Measurements from ENCODE around the gene CXorf58. TPM values are rescaled to one million over a fixed set of nuclear protein-coding genes. Genes with fewer than 3 reads are reported as not detected.

The CXorf58 gene
- total RNA-seq, 1 experiment from 2014 or later: not detected

DNA sequence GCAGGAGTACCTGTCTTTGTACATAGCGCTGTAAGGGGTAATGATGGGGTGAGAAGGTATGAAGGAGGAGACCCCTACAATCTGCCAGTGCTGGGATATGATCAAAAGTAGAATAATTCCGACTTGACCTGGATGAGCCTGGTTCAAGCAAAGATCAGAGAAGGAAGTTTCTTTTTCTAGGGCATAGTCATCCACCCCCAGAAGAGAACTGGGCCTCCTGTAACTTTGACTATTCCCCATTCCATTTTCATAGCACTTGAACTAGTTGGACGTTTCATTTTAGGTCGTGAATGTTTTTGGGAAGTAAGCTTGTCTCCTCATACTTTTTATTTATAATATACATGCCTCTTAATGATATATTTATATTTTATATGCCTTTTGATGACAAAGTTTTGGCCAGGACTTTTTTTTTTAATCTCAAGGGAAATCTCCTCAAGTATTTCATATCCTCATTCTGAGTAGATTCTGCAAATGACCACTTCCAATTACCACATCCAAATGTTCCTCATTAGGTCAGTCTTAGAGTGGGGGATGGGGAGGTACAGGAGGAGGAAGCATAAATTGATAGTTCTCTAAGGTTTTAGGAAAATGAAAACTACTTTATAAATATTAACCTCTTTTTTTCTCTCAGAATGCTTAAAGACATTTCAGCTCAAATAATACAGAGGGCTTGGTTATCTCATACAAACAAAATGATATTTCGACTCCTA is 3.5 kb downstream of the CXorf58 start:
- no peak overlapping the region for H3K9ac ChIP-seq (ENCODE audit: low read length)
- DNase-seq (ENCODE audit: low read depth, low spot score) (no peak), ATAC-seq (no peak)
- no peaks in the 10 kb centered on the region for H3K9me3 ChIP-seq (ENCODE audit: control insufficient read depth in 1 of 2, insufficient read depth in 1 of 2, low read depth in 1 of 2, low read length in 2 of 2)
- POLR2A ChIA-PET: no interaction called here
- CTCF ChIA-PET: no interaction called here
- H2AFZ ChIP-seq (ENCODE audit: low read depth, low read length, poor library complexity, severe bottlenecking): no peak overlapping the region
- no peak for TF ChIP-seq CBX3 (IDR thresholded peaks at IDR 0.05; ENCODE audit: low read depth)
- TF ChIP-seq, protein P1, sequence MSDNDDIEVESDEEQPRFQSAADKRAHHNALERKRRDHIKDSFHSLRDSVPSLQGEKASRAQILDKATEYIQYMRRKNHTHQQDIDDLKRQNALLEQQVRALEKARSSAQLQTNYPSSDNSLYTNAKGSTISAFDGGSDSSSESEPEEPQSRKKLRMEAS (IDR thresholded peaks at IDR 0.05): no peak
- TF ChIP-seq, protein P2, sequence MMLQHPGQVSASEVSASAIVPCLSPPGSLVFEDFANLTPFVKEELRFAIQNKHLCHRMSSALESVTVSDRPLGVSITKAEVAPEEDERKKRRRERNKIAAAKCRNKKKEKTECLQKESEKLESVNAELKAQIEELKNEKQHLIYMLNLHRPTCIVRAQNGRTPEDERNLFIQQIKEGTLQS (IDR thresholded peaks at IDR 0.05): no peak
- no peak for TF ChIP-seq ELF1 (IDR thresholded peaks at IDR 0.05; ENCODE audit: borderline replicate concordance, low read depth)
- no peaks in the 10 kb centered on the region for H3K27me3 ChIP-seq (ENCODE audit: insufficient read depth, low read length)
- H3K36me3 ChIP-seq (ENCODE audit: control insufficient read depth in 1 of 2, insufficient read depth in 2 of 2, low read length in 2 of 2): no peaks in the 10 kb centered on the region
- intact Hi-C loops (cut with micrococcal nuclease): no loop called here
- no peak overlapping the region for H3K4me2 ChIP-seq (ENCODE audit: low read length)
- H3K4me3 ChIP-seq (replicated peaks in 1 of 2; ENCODE audit: low read depth in 1 of 2, low read length in 2 of 2): no peak overlapping the region
- H3K9me2 ChIP-seq (ENCODE audit: insufficient read depth): no peaks in the 10 kb centered on the region
- peaks cover 0 to 10% of the 10 kb centered on the region in 2 experiments; a peak in 2 of 4 replicates for H3K4me1 ChIP-seq (ENCODE audit: control insufficient read depth in 1 of 2, insufficient read depth in 2 of 2, low read length in 2 of 2)
- no peaks in the 10 kb centered on the region for H4K20me1 ChIP-seq (ENCODE audit: insufficient read depth)
- H3K79me2 ChIP-seq (ENCODE audit: insufficient read depth, low read length): peaks cover 10% of the 10 kb centered on the region; the same call in 1 of the 2 replicates
- RAD21 ChIA-PET (ENCODE audit: low non-redundant PET in 1 of 2, low total read pairs in 2 of 2, uncharacterized antibody in 2 of 2, unreplicated experiment in 2 of 2): no interaction called here
- no TSS peak for BruUV-seq (replicated peaks)
- H3K27ac ChIP-seq (ENCODE audit: low read depth, low read length): no peak overlapping the region

DNA sequence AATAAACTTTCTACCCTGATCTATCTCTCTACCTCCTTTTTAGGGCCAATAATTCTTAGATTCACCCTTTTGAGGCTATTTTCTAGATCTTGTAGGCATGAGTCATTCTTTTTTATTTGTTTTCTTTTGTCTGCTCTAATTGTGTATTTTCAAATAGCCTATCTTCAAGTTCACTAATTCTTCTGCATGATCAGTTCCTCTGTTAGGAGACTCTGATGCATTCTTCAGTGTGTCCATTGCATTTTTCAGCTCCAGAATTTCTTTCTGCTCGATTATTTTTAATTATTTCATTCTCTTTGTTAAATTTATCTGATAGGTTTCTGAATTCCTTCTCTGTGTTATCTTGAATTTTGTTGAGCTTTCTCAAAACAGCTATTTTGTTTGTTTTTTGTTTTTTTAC is 11.3 kb downstream of the CXorf58 start:
- DNase-seq (ENCODE audit: low read depth, low spot score) (no peak), ATAC-seq (no peak)
- BruUV-seq (replicated peaks): no TSS peak
- no peaks in the 10 kb centered on the region for H3K9me2 ChIP-seq (ENCODE audit: insufficient read depth)
- H4K20me1 ChIP-seq (ENCODE audit: insufficient read depth): no peaks in the 10 kb centered on the region
- intact Hi-C loops (cut with micrococcal nuclease): no loop called here
- no peaks in the 10 kb centered on the region for H3K4me1 ChIP-seq (ENCODE audit: control insufficient read depth in 1 of 2, insufficient read depth in 2 of 2, low read length in 2 of 2)
- no peaks in the 10 kb centered on the region for H3K36me3 ChIP-seq (ENCODE audit: control insufficient read depth in 1 of 2, insufficient read depth in 2 of 2, low read length in 2 of 2)
- H3K79me2 ChIP-seq (ENCODE audit: insufficient read depth, low read length): no peaks in the 10 kb centered on the region
- H2AFZ ChIP-seq (ENCODE audit: low read depth, low read length, poor library complexity, severe bottlenecking): no peak overlapping the region
- no peak overlapping the region for H3K27ac ChIP-seq (ENCODE audit: low read depth, low read length)
- ChIA-PET RAD21 (ENCODE audit: low non-redundant PET in 1 of 2, low total read pairs in 2 of 2, uncharacterized antibody in 2 of 2, unreplicated experiment in 2 of 2) (no interaction called here), POLR2A (no interaction called here), CTCF (no interaction called here)
- H3K4me2 ChIP-seq (ENCODE audit: low read length): no peak overlapping the region
- no peak overlapping the region for H3K9ac ChIP-seq (ENCODE audit: low read length)
- no peak overlapping the region for H3K4me3 ChIP-seq (replicated peaks in 1 of 2; ENCODE audit: low read depth in 1 of 2, low read length in 2 of 2)
- no peaks in the 10 kb centered on the region for H3K9me3 ChIP-seq (ENCODE audit: control insufficient read depth in 1 of 2, insufficient read depth in 1 of 2, low read depth in 1 of 2, low read length in 2 of 2)
- no peaks in the 10 kb centered on the region for H3K27me3 ChIP-seq (ENCODE audit: insufficient read depth, low read length)
- no peak for TF ChIP-seq JUND (IDR thresholded peaks at IDR 0.05)
- TF ChIP-seq, protein P2 (IDR thresholded peaks at IDR 0.05): no peak
- TF ChIP-seq, protein P1 (IDR thresholded peaks at IDR 0.05): no peak
- TF ChIP-seq, protein P3, sequence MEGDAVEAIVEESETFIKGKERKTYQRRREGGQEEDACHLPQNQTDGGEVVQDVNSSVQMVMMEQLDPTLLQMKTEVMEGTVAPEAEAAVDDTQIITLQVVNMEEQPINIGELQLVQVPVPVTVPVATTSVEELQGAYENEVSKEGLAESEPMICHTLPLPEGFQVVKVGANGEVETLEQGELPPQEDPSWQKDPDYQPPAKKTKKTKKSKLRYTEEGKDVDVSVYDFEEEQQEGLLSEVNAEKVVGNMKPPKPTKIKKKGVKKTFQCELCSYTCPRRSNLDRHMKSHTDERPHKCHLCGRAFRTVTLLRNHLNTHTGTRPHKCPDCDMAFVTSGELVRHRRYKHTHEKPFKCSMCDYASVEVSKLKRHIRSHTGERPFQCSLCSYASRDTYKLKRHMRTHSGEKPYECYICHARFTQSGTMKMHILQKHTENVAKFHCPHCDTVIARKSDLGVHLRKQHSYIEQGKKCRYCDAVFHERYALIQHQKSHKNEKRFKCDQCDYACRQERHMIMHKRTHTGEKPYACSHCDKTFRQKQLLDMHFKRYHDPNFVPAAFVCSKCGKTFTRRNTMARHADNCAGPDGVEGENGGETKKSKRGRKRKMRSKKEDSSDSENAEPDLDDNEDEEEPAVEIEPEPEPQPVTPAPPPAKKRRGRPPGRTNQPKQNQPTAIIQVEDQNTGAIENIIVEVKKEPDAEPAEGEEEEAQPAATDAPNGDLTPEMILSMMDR (IDR thresholded peaks at IDR 0.05 in 2 of 3, conservative IDR thresholded peaks at IDR 0.05 in 1 of 3; ENCODE audit: borderline replicate concordance in 1 of 3, insufficient read depth in 1 of 3, low read depth in 2 of 3, low read length in 2 of 3): no peak
- TF ChIP-seq EZH2phosphoT487 (IDR thresholded peaks at IDR 0.05; ENCODE audit: borderline replicate concordance): no peak
- TF ChIP-seq SP1 (IDR thresholded peaks at IDR 0.05; ENCODE audit: low read depth): no peak
- TF ChIP-seq POLR2A (IDR thresholded peaks at IDR 0.05; ENCODE audit: borderline replicate concordance, extremely low read depth, insufficient read depth, insufficient read length): no peak
- TF ChIP-seq CEBPB (IDR thresholded peaks at IDR 0.05; ENCODE audit: low read depth): no peak
- TF ChIP-seq POLR2AphosphoS5 (IDR thresholded peaks at IDR 0.05; ENCODE audit: low read depth, low read length): no peak
- TF ChIP-seq SRF (IDR thresholded peaks at IDR 0.05; ENCODE audit: low read depth): no peak
- no peak for TF ChIP-seq RAD21 (IDR thresholded peaks at IDR 0.05; ENCODE audit: low read depth)

All from HCT116 (cell line).